NK-92 (cell line): ENCODE measurements around the gene AUNIP.

Experiments used
- DNase-seq: peaks from one replicate; lab custom pipeline; 2025; ENCODE audit not compliant: unreplicated experiment; lab: John Stamatoyannopoulos, UW

Gene AUNIP

GRCh38 chr1:25811384-25812082, 47.7 kb downstream of the AUNIP start:
- no peak for DNase-seq

GRCh38 chr1:25810341-25811299, 48.6 kb downstream of the AUNIP start:
- no peak for DNase-seq

- DNase-seq, result no peak
Measured at GRCh38 chr1:25809929-25810328, 49.3 kb downstream of the AUNIP start.

- no peak for DNase-seq
Measured at GRCh38 chr1:25809283-25809926, 49.9 kb downstream of the AUNIP start.

- no peak for DNase-seq
Measured at GRCh38 chr1:25808481-25809244, 50.6 kb downstream of the AUNIP start.

GRCh38 chr1:25807480-25808390, 51.5 kb downstream of the AUNIP start:
- DNase-seq, result no peak

GRCh38 chr1:25806418-25806817, 52.8 kb downstream of the AUNIP start:
- DNase-seq, result no peak

GRCh38 chr1:25805863-25806225, 53.4 kb downstream of the AUNIP start:
- no peak for DNase-seq

GRCh38 chr1:25804964-25805862, 54.0 kb downstream of the AUNIP start:
- no peak for DNase-seq

GRCh38 chr1:25804244-25804963, 54.9 kb downstream of the AUNIP start:
- DNase-seq, result no peak

GRCh38 chr1:25803368-25803767, 55.9 kb downstream of the AUNIP start:
- no peak for DNase-seq

GRCh38 chr1:25802915-25803314, 56.3 kb downstream of the AUNIP start:
- DNase-seq, result no peak

GRCh38 chr1:25800703-25801377, 58.4 kb downstream of the AUNIP start:
- DNase-seq, result no peak

GRCh38 chr1:25799935-25800702, 59.1 kb downstream of the AUNIP start, which contains the start of gene SELENON:
Gene SELENON (plus strand): TSS chr1:25800193. CDS start chr1:25800231, 38 bp downstream.
- no peak for DNase-seq

GRCh38 chr1:25799352-25799934, 59.8 kb downstream of the AUNIP start:
- no peak for DNase-seq

GRCh38 chr1:25798666-25799351, 60.4 kb downstream of the AUNIP start:
- no peak for DNase-seq
